H1 (cell line): ENCODE measurements around the gene FAM200B. TPM values are rescaled to one million over a fixed set of nuclear protein-coding genes. Genes with fewer than 3 reads are reported as not detected.
A peak's percentile ranks its signal among the peaks of the same experiment; 100 is the strongest.

ENCODE experiments used
- CTCF ChIA-PET: fragments of 300-600 bp; sonication (Branson Sonifier 250); formaldehyde crosslinking; loops from one replicate; lab custom pipeline; 2021; ENCODE audit not compliant: partially characterized antibody; lab: Charles Lee
- POLR2A ChIA-PET: fragments of 300-600 bp; sonication (Branson Sonifier 250); formaldehyde crosslinking; loops from one replicate; lab custom pipeline; 2021; ENCODE audit warnings: inconsistent platforms; ENCODE audit not compliant: partially characterized antibody; lab: Charles Lee
- DNase-seq, 2 experiments: peaks; one replicate each; pipeline versions ENCODE4 v3.0.0 to v3.0.0-alpha.2; 2010 to 2022; ENCODE audit warnings: low spot score in 2 of 2, low read depth in 1 of 2, mixed read lengths in 1 of 2
- FAIRE-seq: peaks from 2 replicates; lab custom pipeline; 2011; peaks lifted over from hg19 to GRCh38; lab: Jason Lieb, UNC
- H2AFZ ChIP-seq: 2 replicates; pipeline ENCODE4 v1.8.1; 2012; ENCODE audit warnings: low read length, inconsistent platforms
- H2AK5ac ChIP-seq: 2 replicates; pipeline ENCODE4 v1.6.1; 2013; ENCODE audit warnings: low read depth, low read length
- H2BK120ac ChIP-seq: replicated peaks from 2 replicates; pipeline ENCODE3; 2013; ENCODE audit warnings: low read depth, low read length, inconsistent platforms
- H2BK12ac ChIP-seq: 2 replicates; pipeline ENCODE4 v1.6.1; 2013; ENCODE audit warnings: low read depth, low read length
- H2BK15ac ChIP-seq: 2 replicates; pipeline ENCODE4 v1.6.1; 2013; ENCODE audit warnings: low read length
- H2BK20ac ChIP-seq: 2 replicates; pipeline ENCODE4 v1.6.1; 2013; ENCODE audit warnings: low read length
- H2BK5ac ChIP-seq: 2 replicates; pipeline ENCODE4 v1.6.1; 2013; ENCODE audit warnings: low read depth, low read length
- H3K14ac ChIP-seq: 2 replicates; pipeline ENCODE4 v1.6.1; 2013; ENCODE audit warnings: inconsistent platforms; ENCODE audit not compliant: insufficient read length
- H3K18ac ChIP-seq: 2 replicates; pipeline ENCODE4 v1.6.1; 2013; ENCODE audit warnings: low read length; ENCODE audit errors: extremely low read depth
- H3K23ac ChIP-seq: 2 replicates; pipeline ENCODE4 v1.6.1; 2013; ENCODE audit warnings: inconsistent platforms; ENCODE audit not compliant: insufficient read length
- H3K23me2 ChIP-seq: 2 replicates; pipeline ENCODE4 v1.6.1; 2013; ENCODE audit warnings: low read depth, low read length
- H3K27ac ChIP-seq: 2 replicates; pipeline ENCODE4 v1.6.1; 2011; ENCODE audit warnings: low read depth, low read length, inconsistent platforms
- H3K27me3 ChIP-seq, 4 experiments: replicated peaks in 1 of 4; 1 replicate in 1 of 4; 2 replicates in 3 of 4; pipeline versions ENCODE4 v1.6.1 to v1.8.1; 2011 to 2013; ENCODE audit warnings: low read length in 3 of 4, mild to moderate bottlenecking in 3 of 4, inconsistent platforms in 2 of 4, mixed read lengths in 2 of 4, moderate library complexity in 1 of 4; ENCODE audit not compliant: control insufficient read depth in 3 of 4, insufficient read depth in 3 of 4; ENCODE audit errors: extremely low read depth in 1 of 4
- H3K36me3 ChIP-seq, 4 experiments: 2 replicates each; pipeline versions ENCODE4 v1.6.1 to v1.8.1; 2011 to 2013; ENCODE audit warnings: mild to moderate bottlenecking in 4 of 4, low read length in 3 of 4, moderate library complexity in 2 of 4, control low read depth in 1 of 4, inconsistent platforms in 1 of 4; ENCODE audit not compliant: insufficient read depth in 4 of 4, control insufficient read depth in 2 of 4
- H3K4ac ChIP-seq: replicated peaks from 2 replicates; pipeline ENCODE3; 2013; ENCODE audit warnings: low read length, low read depth, mixed read lengths, inconsistent platforms; ENCODE audit not compliant: insufficient read length
- H3K4me1 ChIP-seq, 4 experiments: replicated peaks in 1 of 4; 1 replicate in 1 of 4; 2 replicates in 3 of 4; pipeline versions ENCODE4 v1.6.1 to v1.8.1; 2011 to 2013; ENCODE audit warnings: low read length in 3 of 4, inconsistent platforms in 2 of 4, mixed read lengths in 1 of 4; ENCODE audit not compliant: insufficient read depth in 4 of 4, control insufficient read depth in 3 of 4
- H3K4me2 ChIP-seq, 2 experiments: 2 replicates each; pipeline versions ENCODE4 v1.6.1 to v1.8.1; 2011 to 2013; ENCODE audit warnings: low read depth in 2 of 2, low read length in 2 of 2, control low read depth in 1 of 2, inconsistent platforms in 1 of 2, mild to moderate bottlenecking in 1 of 2; ENCODE audit not compliant: insufficient read depth in 1 of 2
- H3K4me3 ChIP-seq, 4 experiments: fragments of 200-600, 300-600 bp in 1 of 4; sonication (generic), shearing (Covaris generic), sonication (Bioruptor Twin) in 1 of 4; 2 replicates each; pipeline versions ENCODE4 v1.5.1 to v1.8.1; 2011 to 2016; ENCODE audit warnings: low read length in 4 of 4, low read depth in 3 of 4, control low read depth in 2 of 4, inconsistent platforms in 2 of 4, mild to moderate bottlenecking in 2 of 4, mixed read lengths in 1 of 4, moderate library complexity in 1 of 4; ENCODE audit not compliant: insufficient read depth in 2 of 4; ENCODE audit errors: extremely low read depth in 1 of 4
- H3K56ac ChIP-seq: replicated peaks from 2 replicates; pipeline ENCODE3; 2013; ENCODE audit warnings: low read depth, mild to moderate bottlenecking, mixed read lengths, low read length, inconsistent platforms; ENCODE audit not compliant: insufficient read length
- H3K79me1 ChIP-seq: 2 replicates; pipeline ENCODE4 v1.6.1; 2013; ENCODE audit warnings: low read depth, low read length, control low read depth
- H3K79me2 ChIP-seq, 2 experiments: 2 replicates each; pipeline versions ENCODE4 v1.6.1 to v1.8.1; 2012 to 2013; ENCODE audit warnings: low read length in 2 of 2, mild to moderate bottlenecking in 2 of 2, inconsistent platforms in 1 of 2; ENCODE audit not compliant: insufficient read depth in 2 of 2, control insufficient read depth in 1 of 2
- H3K9ac ChIP-seq, 4 experiments: replicated peaks in 1 of 4; 1 replicate in 1 of 4; 2 replicates in 3 of 4; pipeline versions ENCODE4 v1.6.1 to v1.8.1; 2011 to 2013; ENCODE audit warnings: low read depth in 3 of 4, low read length in 3 of 4, control low read depth in 2 of 4, mild to moderate bottlenecking in 2 of 4, moderate library complexity in 2 of 4, inconsistent platforms in 1 of 4; ENCODE audit errors: extremely low read depth in 1 of 4
- H3K9me3 ChIP-seq, 2 experiments: 2 replicates each; pipeline versions ENCODE4 v1.6.1 to v1.8.1; 2012 to 2013; ENCODE audit warnings: mild to moderate bottlenecking in 2 of 2, moderate library complexity in 2 of 2, control low read depth in 1 of 2, inconsistent platforms in 1 of 2, low read depth in 1 of 2, low read length in 1 of 2, mixed read lengths in 1 of 2; ENCODE audit not compliant: insufficient read depth in 2 of 2
- H4K20me1 ChIP-seq, 2 experiments: replicated peaks in 1 of 2; 2 replicates each; pipeline versions ENCODE3 to v1.8.1; 2011 to 2013; ENCODE audit warnings: inconsistent platforms in 2 of 2, low read length in 2 of 2, mild to moderate bottlenecking in 1 of 2; ENCODE audit not compliant: insufficient read depth in 2 of 2, control insufficient read depth in 1 of 2
- H4K5ac ChIP-seq: 2 replicates; pipeline ENCODE4 v1.6.1; 2013; ENCODE audit warnings: low read length, low read depth, mixed read lengths, inconsistent platforms; ENCODE audit not compliant: insufficient read length
- H4K8ac ChIP-seq: 2 replicates; pipeline ENCODE4 v1.8.0; 2013; ENCODE audit warnings: mild to moderate bottlenecking, moderate library complexity, low read length, inconsistent platforms; ENCODE audit not compliant: insufficient read depth; ENCODE audit errors: extremely low read depth
- H4K91ac ChIP-seq: replicated peaks from 2 replicates; pipeline ENCODE3; 2013; ENCODE audit warnings: low read length, mixed read lengths, inconsistent platforms; ENCODE audit not compliant: insufficient read length
- CBX5 ChIP-seq: fragments of 300-800, 300-1000 bp; sonication (generic); IDR thresholded peaks from 2 replicates; pipeline ENCODE4 v1.7.1; 2016; ENCODE audit warnings: antibody characterized with exemption, low read length, low read depth
- CBX8 ChIP-seq: fragments of 300-800, 300-1000 bp; sonication (generic); IDR thresholded peaks from 2 replicates; pipeline ENCODE4 v1.7.1; 2016; ENCODE audit warnings: low read depth, low read length, borderline replicate concordance
- CTBP2 ChIP-seq: IDR thresholded peaks from 2 replicates; pipeline ENCODE4 v1.7.0; 2011; ENCODE audit warnings: borderline replicate concordance, mild to moderate bottlenecking, moderate library complexity, mixed read lengths, low read length; ENCODE audit not compliant: insufficient read depth, insufficient read length
- EP300 ChIP-seq, 2 experiments: IDR thresholded peaks; 1 replicate in 1 of 2; 2 replicates in 1 of 2; pipeline ENCODE4 v1.6.1; 2011 to 2012; ENCODE audit warnings: low read depth in 2 of 2, low read length in 2 of 2, mild to moderate bottlenecking in 2 of 2, borderline replicate concordance in 1 of 2, inconsistent platforms in 1 of 2, moderate library complexity in 1 of 2
- HDAC6 ChIP-seq: IDR thresholded peaks from one replicate; pipeline ENCODE4 v1.7.1; 2012; ENCODE audit warnings: low read depth, mild to moderate bottlenecking, inconsistent platforms, low read length, moderate library complexity
- KDM4A ChIP-seq: IDR thresholded peaks from one replicate; pipeline ENCODE4 v1.7.1; 2012; ENCODE audit warnings: low read depth, mild to moderate bottlenecking, moderate library complexity, low read length, inconsistent platforms; ENCODE audit not compliant: severe bottlenecking
- POLR2A ChIP-seq, 2 experiments: IDR thresholded peaks; 1 replicate in 1 of 2; 2 replicates in 1 of 2; pipeline ENCODE4 v1.6.1; 2011; ENCODE audit warnings: low read depth in 2 of 2, low read length in 2 of 2, mild to moderate bottlenecking in 2 of 2; ENCODE audit errors: control extremely low read depth in 1 of 2
- RBBP5 ChIP-seq: IDR thresholded peaks from 2 replicates; pipeline ENCODE4 v1.7.1; 2012; ENCODE audit warnings: low read depth, mild to moderate bottlenecking, inconsistent platforms, low read length, moderate library complexity, borderline replicate concordance
- RFX5 ChIP-seq: IDR thresholded peaks from 2 replicates; pipeline ENCODE4 v1.6.1; 2011; ENCODE audit warnings: low read depth, low read length, improper control_type of control experiment, borderline replicate concordance
- SAP30 ChIP-seq: fragments of 300-600 bp; sonication (generic); IDR thresholded peaks from 2 replicates; pipeline ENCODE4 v1.7.1; 2012; ENCODE audit warnings: low read length, moderate library complexity, mild to moderate bottlenecking, inconsistent platforms; ENCODE audit not compliant: insufficient read depth, insufficient replicate concordance
- SP2 ChIP-seq: IDR thresholded peaks from 2 replicates; pipeline ENCODE4 v1.6.1; 2012; ENCODE audit warnings: mild to moderate bottlenecking, low read length, inconsistent platforms
- TBP ChIP-seq: IDR thresholded peaks from 2 replicates; pipeline ENCODE4 v1.6.1; 2011; ENCODE audit warnings: low read depth, low read length, improper control_type of control experiment
- WGBS, 2 experiments: shearing (Covaris generic) in 1 of 2; methylation state at CpG; one replicate each; pipeline versions ENCODE4 v1.1.6 to v1.1.7; 2013 to 2015; ENCODE audit warnings: low lambda C conversion rate in 2 of 2, mixed read lengths in 2 of 2, inconsistent platforms in 1 of 2, low coverage in 1 of 2, missing lambda C conversion rate in 1 of 2; ENCODE audit not compliant: insufficient replicate concordance in 2 of 2, insufficient coverage in 1 of 2, insufficient read length in 1 of 2; ENCODE audit errors: extremely low coverage in 1 of 2, missing lambda C conversion rate in 1 of 2; 5-methylcytosine and 5-hydroxymethylcytosine counted together
- polyA plus RNA-seq, 7 experiments: library from polyadenylated mRNA; depleted of rRNA in 3 of 7; stranded (reverse) in 5 of 7; unstranded in 2 of 7; fragments of >200 nt in 5 of 7; fragments of 200-250 nt in 2 of 7; gene quantifications; 1 replicate in 5 of 7; 2 replicates in 1 of 7; 4 replicates in 1 of 7; pipeline versions ENCODE4 v1.2.1 to v1.2.3, GENCODE V29; 2011 to 2013; ENCODE audit warnings: missing spikeins in 2 of 7, mixed read lengths in 2 of 7
- total RNA-seq: library from RNA; stranded (reverse); fragmentation: NEBNext Ultra II Directional; extraction: Animal tissue kit (Norgen Biotek cat#: 25700); gene quantifications from 2 replicates; pipeline ENCODE4 v1.2.1, GENCODE V29; 2021
- TF ChIP-seq, protein P1 (sequence below): IDR thresholded peaks from 2 replicates; pipeline ENCODE4 v1.6.1; 2012; ENCODE audit warnings: inconsistent platforms

FAM200B gene
- total and polyA plus RNA-seq, 2 of the 8 experiments (the other 6 are each of a cell fraction or from before 2014, with no cell fraction given), result 10.7 to 23.7 TPM

GRCh38 chr4:15694431-15694830 is 12.8 kb downstream of the FAM200B start:
- H3K4me3 ChIP-seq, result no peak overlapping the region
- H2BK15ac ChIP-seq, result no peak overlapping the region
- no peak overlapping the region for H3K56ac ChIP-seq
- H3K14ac ChIP-seq, result no peak overlapping the region
- POLR2A ChIA-PET, result interaction anchor here (1.7 kb wide), 1 partner anchor 10 kb away, joined by 8 read pairs; no protein-coding TSS in a partner anchor
- H4K20me1 ChIP-seq, result no peaks in the 10 kb centered on the region
- no peaks in the 10 kb centered on the region; a peak in 1 of 4 replicates for H3K9me3 ChIP-seq
- H2BK12ac ChIP-seq, result peak overlapping the region; percentile 56; the same call in 1 of the 2 replicates
- no peak for DNase-seq
- H4K5ac ChIP-seq, result no peak overlapping the region
- peaks cover 2 to 13% (median 5%) of the 10 kb centered on the region in 4 experiments; a peak in 4 of 7 replicates for H3K4me1 ChIP-seq
- H2BK20ac ChIP-seq, result no peak overlapping the region
- no peak overlapping the region for H3K18ac ChIP-seq
- no peak overlapping the region for H2BK120ac ChIP-seq
- no peak overlapping the region for H3K4ac ChIP-seq
- H4K8ac ChIP-seq, result no peak overlapping the region
- CTCF ChIA-PET, result interaction anchor here (1.1 kb wide), 1 partner anchor 19 kb away, joined by 3 read pairs; no protein-coding TSS in a partner anchor
- no peak overlapping the region for H3K9ac ChIP-seq
- no peak overlapping the region for H4K91ac ChIP-seq
- no peak overlapping the region for H3K27ac ChIP-seq
- no peak overlapping the region for H2AK5ac ChIP-seq
- H3K23me2 ChIP-seq, result no peaks in the 10 kb centered on the region; the same call in 1 of the 2 replicates
- H3K4me2 ChIP-seq, result no peak overlapping the region
- H3K36me3 ChIP-seq, result no peaks in the 10 kb centered on the region
- 94% methylated on average over 4 of the region's 4 CpGs; no CpG with 5 or more reads in 1 of the 2 experiments for WGBS, 2 experiments
- H2BK5ac ChIP-seq, result no peak overlapping the region
- no peaks in the 10 kb centered on the region for H3K79me1 ChIP-seq
- H3K79me2 ChIP-seq, result no peaks in the 10 kb centered on the region
- no peak for FAIRE-seq
- H3K27me3 ChIP-seq, result no peaks in the 10 kb centered on the region
- no peak overlapping the region for H2AFZ ChIP-seq
- no peak overlapping the region for H3K23ac ChIP-seq
- TF ChIP-seq CBX5 (no peak), RFX5 (no peak), HDAC6 (no peak), RBBP5 (no peak), CTBP2 (no peak), POLR2A (IDR thresholded peaks at IDR 0.05; ENCODE audit: control extremely low read depth in 1 of 2, low read depth in 2 of 2, low read length in 2 of 2) (no peak), TBP (no peak), SAP30 (no peak), CBX8 (no peak), EP300 (IDR thresholded peaks at IDR 0.05; ENCODE audit: borderline replicate concordance in 1 of 2, low read depth in 2 of 2, low read length in 2 of 2) (no peak), KDM4A (no peak), SP2 (no peak)
- TF ChIP-seq, protein P1, sequence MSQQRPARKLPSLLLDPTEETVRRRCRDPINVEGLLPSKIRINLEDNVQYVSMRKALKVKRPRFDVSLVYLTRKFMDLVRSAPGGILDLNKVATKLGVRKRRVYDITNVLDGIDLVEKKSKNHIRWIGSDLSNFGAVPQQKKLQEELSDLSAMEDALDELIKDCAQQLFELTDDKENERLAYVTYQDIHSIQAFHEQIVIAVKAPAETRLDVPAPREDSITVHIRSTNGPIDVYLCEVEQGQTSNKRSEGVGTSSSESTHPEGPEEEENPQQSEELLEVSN, result no peak
